HG02759 (cell line): Measurements from ENCODE around the gene PNPLA3.

Source experiments
- ATAC-seq: cut with Tn5 transposase; IDR thresholded peaks from one replicate; pipeline ENCODE4 v1.9.1; 2021; ENCODE audit warnings: mild to moderate bottlenecking, moderate library complexity; ENCODE audit not compliant: unreplicated experiment

PNPLA3 gene

DNA sequence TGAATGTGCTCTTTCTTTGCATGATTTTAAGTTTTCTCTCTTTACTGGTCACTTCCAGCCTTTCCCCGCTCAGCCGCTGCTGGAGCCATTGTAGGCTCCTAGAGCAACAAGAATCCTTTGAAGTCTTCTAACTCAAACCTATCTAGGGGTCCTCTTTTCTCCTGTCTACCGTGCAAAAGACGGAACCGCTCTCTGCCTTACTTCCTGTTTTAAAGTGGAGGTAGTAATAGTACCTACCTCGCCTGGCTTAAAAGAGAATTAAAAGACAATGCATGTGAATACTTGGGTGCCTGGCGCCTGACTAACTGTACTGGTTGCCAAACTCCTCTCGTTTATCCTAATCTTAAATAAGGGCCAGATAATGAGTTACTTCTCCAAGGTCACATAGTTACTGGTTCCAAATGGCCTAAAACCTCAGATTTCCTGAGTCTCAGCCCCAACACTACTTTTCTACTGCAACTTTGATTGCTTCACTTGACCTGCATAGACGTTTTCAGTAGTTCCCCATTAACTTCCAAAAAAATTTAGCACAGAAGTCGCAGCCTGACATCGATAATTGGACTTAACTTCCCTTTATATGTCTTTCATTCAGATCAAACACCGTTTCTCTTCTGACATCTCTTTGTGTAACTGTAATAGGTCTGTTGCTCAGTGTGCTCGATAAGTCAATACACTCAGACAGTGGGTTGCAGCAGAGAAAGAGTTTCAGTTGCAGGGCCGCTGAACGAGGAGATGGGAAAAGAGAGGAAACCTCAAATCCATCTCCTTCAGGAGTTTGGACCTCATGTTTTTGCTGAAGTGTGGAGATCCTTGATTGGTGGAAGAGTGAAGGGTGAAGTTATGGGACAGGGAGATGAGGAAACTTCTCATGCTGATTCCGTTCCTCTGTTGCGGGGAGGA lies 32.5 kb downstream of the PNPLA3 start:
- no peak for ATAC-seq

DNA sequence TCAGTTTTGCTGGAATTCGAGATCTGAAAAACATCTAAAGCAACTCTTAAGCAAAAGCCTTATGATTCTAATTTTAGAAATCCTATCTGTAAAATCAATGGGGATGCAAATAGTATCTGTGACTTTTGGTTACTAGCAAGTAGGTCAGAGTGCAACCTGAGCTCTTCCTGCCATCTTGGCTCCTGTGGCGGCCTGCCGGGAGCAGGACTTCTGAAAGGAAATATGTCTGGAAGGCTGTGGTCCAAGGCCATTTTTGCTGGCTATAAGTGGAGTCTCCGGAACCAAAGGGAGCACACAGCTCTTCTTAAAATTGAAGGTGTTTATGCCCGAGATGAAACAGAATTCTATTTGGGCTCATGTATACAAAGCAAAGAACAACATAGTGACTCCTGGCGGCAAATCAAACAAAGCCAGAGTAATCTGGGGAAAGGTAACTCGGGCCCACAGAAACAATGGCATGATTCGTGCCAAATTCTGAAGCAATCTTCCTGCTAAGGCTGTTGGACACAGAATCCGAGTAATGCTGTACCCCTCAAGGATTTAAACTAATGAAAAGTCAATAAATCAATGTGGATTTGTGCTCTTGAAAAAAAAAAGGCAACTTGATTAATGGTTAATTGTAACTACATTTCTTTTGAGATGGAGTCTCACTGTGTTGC lies 33.3 kb downstream of the PNPLA3 start:
- ATAC-seq = no peak

DNA sequence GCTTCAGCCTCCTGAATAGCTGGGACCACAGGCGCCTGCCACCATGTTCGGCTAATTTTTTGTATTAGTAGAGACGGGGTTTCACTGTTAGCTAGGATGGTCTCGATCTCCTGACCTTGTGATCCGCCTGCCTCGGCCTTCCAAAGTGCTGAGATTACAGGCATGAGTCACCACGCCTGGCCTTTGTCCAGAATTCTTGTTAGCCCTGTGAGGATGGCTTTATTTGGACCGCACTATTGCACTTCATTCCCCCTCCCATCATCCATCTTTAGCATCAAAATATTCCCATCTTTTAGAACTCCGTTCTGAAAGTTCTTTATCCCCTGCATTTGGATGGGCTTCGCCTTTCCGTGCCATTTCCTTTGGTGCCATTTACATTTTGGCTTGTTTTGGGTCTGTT lies 34.3 kb downstream of the PNPLA3 start:
- ATAC-seq = no peak

DNA sequence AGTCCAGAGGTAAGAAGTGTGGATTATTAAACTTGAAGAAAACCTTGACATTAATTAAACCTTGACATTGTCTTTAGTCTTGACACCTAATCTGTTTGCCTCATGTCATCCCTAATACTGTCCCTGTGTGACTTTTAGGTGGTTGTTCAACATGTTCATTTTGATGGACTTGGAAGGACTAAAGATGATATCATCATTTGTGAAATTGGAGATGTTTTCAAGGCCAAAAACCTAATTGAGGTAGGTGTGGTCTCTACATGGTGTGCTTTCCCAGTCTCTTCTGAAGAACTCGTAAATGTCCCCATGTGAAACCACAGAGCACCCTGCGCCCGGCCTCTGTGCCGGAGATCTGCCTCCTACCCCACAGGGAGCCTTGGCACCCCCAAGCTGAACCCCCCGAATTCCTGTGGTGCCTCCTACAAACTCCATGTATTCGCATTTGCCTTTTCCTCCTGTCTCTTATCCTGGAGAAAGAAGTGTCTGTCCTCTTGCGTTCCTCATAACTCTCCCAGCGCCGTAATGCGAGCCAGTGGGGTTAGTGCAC lies 40.8 kb downstream of the PNPLA3 start:
- no peak for ATAC-seq

DNA sequence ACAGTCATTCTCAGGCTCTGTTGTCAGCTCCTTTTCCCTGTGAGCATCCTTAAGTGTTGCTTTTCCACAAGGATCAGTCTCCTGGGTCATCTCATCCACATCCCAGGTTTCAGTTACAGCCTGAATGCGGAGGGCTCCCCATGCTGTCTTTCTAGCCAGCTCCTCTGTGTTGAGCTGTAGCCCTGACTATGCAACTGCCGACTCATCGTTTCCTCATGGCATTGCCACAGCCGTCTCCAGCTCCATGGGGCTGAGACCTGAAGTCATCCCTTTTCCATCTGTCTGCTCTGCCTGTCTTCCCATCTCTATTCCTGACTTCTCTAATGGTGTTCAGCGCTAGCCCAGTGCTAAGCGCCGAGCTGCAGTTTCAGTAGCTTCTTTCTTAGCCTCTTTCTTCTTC lies 43.5 kb downstream of the PNPLA3 start:
- no peak for ATAC-seq

DNA sequence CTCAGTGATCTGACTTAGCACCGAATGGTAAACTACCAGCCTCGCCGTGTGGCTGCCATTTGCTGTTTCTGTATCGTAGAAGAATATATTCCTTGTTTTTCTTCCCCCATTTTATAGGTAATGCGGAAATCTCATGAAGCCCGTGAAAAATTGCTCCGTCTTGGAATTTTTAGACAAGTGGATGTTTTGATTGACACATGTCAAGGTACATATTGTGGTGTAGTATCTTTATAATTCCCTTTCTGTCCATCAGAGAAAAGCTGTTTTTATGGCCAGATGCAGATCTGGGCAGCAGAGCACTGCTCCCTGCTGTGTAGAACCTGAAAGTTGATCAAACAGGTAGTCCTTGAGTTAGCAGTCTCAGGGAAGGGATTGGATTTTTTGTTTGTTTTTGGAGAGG lies 45.0 kb downstream of the PNPLA3 start:
- ATAC-seq = no peak

DNA sequence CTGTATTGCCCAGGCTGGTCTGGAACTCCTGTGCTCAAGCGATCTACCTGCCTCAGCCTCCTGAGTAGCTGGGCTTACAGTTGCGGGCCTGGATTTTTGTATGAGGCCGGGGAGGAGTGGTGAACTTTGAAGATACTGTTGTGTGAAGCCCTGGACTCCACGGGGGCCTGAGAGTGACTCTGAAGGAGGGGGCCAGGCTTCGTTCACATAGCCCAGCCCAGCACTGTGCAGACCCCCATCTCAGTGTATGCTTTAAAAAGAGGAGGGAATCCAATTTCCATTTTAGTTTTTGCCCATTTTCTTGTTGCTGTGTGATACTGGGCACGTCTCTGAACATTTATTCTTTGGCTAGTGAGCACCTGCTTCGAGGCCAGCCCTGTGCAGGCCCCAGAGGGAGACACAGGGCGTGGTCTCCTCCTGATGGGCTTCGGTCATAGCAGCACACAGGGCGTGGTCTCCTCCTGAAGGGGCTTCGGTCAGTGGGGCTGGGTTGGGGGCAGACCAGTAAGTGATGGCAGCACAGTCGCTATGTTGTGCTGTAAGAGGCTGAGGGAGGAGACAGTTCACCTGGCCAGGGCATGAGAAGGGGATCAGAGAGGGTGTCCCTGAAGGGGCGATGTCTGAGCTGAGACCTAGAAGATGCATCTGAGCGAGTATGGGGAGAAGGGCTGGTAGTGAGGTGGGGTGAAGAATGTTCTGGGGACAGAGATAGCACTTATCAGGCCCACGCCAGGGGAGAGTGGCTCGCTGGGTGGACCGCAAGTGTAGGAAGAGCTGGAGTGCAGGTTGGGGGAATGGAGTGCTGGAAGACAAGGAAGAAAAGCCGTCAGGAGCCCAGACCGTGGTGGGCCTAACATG lies 45.6 kb downstream of the PNPLA3 start:
- no peak for ATAC-seq

DNA sequence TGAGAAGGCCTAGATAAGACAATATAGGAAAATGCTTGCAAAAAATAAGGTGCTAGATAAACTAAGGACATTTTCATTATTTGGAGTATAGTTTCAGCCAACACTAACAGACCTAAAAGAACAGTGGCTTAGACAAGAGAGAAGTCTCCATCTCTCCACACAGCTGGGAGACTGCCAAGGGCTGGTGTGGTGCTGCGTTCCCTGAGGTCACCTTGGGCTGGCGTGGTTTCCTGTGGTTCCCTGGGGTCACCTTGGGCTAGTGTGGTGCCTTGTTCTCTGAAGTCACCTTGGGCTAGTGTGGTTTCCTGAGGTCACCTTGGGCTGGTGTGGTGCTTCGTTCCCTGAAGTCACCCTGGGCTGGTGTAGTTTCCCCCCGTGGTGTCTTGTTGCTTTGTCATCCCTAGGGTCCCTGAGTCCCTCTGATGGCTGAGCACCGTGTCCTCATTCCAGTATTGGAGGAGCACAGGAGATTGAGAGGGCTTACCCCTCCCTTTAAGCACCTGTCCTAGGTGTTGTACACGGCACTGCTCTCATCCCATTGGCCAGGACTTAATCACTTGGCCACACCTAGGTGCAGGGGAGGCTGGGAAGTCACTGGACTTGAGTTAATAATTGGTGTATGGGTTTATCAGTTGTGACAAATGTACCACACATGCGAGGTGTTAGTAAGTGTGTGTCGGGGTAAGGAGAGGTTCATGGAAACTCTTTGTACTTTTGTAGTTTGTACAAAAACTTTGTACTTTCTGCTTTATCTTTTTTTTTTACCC lies 46.6 kb downstream of the PNPLA3 start:
- ATAC-seq = no peak

DNA sequence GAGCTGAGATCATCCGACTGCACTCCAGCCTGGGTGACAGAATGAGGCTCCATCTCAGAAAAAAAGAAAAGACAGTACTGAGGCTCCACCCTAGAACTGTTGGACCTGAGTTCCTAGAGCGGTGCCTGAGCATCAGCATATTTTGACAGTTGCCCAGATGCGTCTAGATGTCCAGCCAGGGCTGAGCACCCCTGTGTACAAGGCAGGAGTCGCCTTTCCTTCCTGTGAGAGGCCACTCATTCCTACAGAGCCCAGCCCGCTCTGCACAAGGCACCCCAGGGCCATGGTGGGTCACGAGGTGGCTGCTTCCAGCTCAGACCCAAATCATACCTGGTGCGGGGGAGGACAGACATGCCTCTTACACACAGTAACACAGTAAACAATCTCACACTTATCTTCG lies 47.5 kb downstream of the PNPLA3 start:
- no peak for ATAC-seq

DNA sequence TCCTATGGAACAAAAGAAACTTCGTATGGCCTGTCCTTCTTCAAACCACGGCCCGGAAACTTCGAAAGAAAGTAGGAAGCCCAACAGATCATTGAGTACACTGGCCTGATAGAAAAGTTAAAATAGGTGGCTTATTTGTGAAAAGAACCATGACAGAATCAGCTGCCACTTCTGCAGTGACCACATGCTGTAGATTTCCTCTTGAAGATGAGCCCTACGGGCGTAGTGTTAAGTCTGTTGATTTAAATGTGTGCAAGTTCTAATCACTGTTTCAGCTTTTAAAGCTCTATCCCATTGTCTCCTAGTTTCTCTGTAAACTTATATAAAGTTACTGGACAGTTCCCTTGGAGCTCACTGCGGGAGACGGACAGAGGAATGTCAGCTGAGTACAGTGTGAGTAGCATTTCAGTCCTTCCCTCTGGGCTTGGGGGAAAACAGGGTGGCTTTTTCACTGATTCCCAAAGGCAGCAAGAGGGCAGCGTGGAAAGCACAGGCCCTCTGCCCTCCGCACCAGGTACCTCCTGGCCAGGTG lies 49.4 kb downstream of the PNPLA3 start:
- ATAC-seq = no peak

DNA sequence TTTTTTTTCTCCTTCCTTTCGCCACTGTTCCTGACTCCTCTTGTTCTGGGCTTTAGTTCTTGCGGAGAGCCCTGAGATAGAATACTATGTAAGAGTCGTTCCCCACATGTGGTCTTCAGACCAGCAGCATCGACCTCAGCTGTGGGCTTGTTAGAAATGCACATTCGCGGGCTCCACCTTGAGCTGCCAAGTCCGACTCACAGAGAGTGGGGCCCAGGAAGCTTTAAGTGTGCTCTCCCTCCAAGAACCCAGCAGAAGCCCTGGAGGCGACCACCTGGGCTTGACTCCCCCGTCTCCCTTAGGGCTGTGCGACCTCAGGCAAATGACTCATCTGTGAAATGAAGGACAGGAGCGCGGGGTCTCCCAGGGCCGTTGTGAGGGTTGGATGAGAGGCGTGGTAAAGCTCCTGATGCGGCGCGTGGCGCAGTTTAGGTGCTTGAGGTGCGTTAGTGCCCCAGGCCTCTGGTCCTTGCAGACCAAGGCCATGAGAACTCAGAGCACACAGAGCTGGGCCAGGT lies 50.5 kb downstream of the PNPLA3 start:
- ATAC-seq = no peak

DNA sequence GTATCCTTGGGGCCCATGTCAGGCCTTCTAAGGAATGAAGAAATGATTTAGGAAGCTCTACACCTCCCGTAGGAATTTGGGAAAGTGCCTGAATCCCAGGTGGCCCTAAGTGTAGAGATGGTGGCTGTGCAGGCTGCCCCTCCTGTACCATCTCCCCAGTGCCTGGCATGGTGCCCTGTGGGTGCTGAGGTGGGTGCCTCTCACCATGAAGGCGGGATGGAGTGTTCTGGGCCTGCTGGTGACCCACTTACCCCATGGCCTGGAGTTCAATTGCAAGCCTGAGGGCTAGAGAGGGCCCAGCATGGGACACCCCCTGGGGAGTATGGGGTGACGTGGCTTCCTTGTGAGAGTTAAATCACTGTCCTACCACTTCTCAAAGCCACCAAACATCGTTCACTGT lies 51.4 kb downstream of the PNPLA3 start:
- ATAC-seq = no peak

DNA sequence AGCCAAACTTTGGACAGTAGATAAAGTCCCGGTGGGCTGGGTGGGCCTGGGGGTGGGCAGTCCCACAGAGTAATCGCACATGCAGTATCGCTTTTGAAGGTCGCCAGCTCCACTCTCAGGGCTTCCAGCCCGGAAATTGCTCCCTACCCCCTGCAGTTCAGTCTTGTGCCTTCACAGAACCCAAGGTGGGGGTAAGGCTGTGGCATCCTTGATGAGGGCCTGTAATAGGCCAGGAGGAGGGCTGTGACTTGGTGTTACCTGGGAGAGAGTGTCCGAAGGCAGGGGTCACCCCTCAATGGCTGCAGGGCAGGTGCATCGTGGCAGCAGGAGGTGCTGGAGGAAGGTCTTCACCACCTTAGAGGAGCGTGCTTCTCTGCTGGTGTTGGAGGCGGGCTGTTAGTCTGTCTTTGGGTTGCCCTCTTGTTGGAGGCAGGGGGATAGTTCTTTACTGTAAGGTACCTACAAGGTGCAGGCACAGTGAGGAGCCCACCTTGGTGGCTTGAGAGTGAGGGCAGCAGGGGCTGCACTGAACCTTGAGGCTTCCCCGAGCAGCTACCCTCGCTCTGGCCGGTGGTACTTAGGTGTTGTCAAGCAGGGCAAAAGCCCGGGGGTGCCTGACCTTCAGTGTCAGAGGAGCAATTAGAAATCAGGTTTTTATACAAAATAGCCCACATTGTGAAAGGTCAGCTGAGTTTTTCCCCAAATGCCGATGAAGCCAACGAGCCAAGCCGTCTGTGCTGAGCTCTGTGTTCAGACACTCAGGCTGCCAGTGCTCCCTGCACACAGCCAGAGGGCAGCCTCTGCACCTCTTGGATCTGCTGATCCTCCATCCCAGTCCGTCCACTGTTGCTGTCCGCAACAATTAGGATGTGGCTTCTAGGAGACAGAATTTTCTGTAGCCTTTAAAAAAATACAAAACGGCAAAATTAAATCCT lies 53.5 kb downstream of the PNPLA3 start:
- ATAC-seq = no peak

DNA sequence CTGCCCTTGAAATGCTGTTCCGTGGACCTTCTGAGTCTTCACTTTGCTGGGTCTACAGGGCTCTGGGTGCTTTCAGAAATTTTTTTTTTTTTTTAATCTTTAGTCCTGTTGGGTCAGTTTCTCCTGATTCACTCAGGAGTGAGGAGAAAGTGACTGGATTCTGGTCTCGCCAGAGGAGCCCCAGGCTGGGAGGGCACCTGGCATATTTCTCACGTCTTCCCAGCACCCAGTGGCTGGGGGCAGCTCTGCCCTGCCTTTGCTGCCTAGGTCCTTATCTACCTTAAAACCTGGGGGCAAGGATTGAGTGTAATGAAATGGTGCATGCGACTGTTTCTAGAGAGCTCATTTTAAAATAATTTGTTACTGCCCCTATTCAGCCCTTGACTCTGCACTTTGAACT lies 55.0 kb downstream of the PNPLA3 start:
- ATAC-seq = no peak

DNA sequence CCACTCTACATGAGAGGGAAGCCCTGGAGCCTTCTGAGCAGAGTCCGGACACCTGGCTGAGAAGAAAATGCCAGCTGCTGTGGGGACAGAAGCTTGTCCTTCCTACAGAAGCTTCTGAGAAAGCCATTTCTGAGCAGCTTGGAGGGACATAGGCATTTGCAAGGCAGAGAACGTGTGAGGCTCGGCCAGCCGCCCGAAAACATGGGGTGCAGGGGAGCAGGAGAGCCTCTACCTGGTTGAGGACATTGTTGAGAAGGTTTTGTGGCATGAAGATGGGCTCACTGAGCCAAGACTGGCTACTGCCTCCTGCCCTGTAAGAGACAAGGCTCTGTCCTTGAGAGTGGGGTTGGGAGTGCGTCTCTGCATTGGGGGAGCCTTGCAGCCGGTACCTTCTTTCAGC lies 57.0 kb downstream of the PNPLA3 start:
- ATAC-seq = no peak

DNA sequence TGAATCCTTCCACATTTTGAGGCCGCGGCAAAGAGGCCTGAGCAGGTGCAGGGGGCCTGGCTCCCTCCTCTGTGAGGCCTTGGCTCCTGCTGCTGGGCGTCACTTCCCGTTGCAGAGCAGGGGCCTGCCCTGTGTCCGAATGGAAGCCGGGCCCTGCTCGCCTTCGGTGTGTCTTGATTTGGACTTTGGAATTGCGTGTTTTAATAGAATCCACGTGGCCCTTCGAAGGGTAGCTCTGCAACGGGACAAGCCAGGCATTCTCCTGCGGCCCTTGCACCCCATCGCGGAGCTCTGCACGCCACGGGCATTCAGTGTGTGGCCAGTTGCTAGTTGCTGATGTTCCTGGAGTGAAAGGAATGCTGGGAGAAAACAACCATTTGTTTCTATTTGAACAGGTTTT lies 57.4 kb downstream of the PNPLA3 start:
- ATAC-seq = no peak

DNA sequence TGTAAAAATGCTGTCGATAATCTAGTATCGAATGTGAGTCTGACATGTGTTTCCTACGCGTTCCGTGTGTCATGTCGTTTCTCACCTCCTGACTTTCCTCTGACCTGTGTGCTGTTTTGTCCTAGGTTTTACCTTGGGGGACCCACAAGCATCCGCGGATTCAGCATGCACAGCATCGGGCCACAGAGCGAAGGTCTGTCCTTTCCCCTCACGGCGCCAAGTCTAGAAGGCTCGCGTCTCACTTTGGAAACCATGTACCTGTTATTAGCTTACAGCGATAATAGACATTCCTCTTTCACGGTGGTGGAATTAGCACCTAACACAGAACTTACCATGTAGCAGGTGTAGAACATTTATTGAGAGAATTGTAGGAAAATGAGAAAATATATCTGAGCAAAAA lies 60.2 kb downstream of the PNPLA3 start:
- no peak for ATAC-seq

DNA sequence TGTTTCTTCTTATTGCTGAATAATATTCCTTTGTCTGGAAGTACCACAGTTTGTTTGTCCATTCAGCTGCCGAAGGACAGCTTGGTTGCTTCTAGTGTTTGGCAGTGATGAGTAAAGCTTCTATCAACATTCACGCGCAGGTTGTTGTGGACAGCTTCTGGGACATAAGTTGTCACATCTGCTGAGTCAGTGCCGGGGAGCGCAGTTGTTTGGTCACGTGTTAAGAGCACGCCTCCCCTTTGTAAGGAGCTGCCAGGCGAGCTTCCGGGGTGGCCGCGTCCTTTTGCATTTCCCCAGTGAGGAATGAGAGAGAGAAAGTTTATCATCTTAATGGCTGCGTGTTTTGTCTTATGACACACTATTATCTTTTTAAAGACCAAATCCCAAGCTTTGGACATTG lies 61.9 kb downstream of the PNPLA3 start:
- ATAC-seq = no peak
